GM12878 (cell line): ENCODE measurements around the gene CTIF. TPM values are rescaled to one million over a fixed set of nuclear protein-coding genes. Genes with fewer than 3 reads are reported as not detected.

Source experiments
- EED ChIP-seq: sonication (generic); IDR thresholded peaks from 2 replicates; pipeline ENCODE4 v1.6.1; 2016; ENCODE audit warnings: antibody characterized with exemption, low read depth
- HCFC1 ChIP-seq: fragments of 150-350 bp; IDR thresholded peaks from 2 replicates; pipeline ENCODE4 v1.6.1; 2014; ENCODE audit warnings: low read length
- IKZF2 ChIP-seq, 2 experiments: fragments of 450-650 bp; IDR thresholded peaks; 2 replicates each; pipeline ENCODE4 v1.6.1; 2017; ENCODE audit warnings: mild to moderate bottlenecking in 2 of 2, moderate library complexity in 2 of 2
- MTA2 ChIP-seq: fragments of 450-650 bp; IDR thresholded peaks from 2 replicates; pipeline ENCODE4 v1.6.1; 2016; ENCODE audit warnings: low read depth, mild to moderate bottlenecking, moderate library complexity
- NR2C1 ChIP-seq: fragments of 450-650 bp; IDR thresholded peaks from 2 replicates; pipeline ENCODE4 v1.6.1; 2017; ENCODE audit warnings: antibody characterized with exemption, mild to moderate bottlenecking, moderate library complexity
- NR2F1 ChIP-seq: fragments of 450-650 bp; conservative IDR thresholded peaks from 2 replicates; pipeline ENCODE4 v1.6.1; 2017; ENCODE audit warnings: mild to moderate bottlenecking
- SPI1 ChIP-seq: IDR thresholded peaks from 2 replicates; pipeline ENCODE4 v1.6.1; 2011; ENCODE audit warnings: low read depth, mild to moderate bottlenecking, low read length, moderate library complexity, borderline replicate concordance; ENCODE audit not compliant: insufficient read depth
- SUZ12 ChIP-seq: fragments of 200-600 bp; sonication (generic); IDR thresholded peaks from one replicate; pipeline ENCODE4 v1.6.1; 2018; ENCODE audit warnings: antibody characterized with exemption, mild to moderate bottlenecking; ENCODE audit not compliant: unreplicated experiment
- ZNF207 ChIP-seq: fragments of 450-650 bp; IDR thresholded peaks from 2 replicates; pipeline ENCODE4 v1.6.1; 2014; ENCODE audit warnings: antibody characterized with exemption, mild to moderate bottlenecking, borderline replicate concordance
- polyA plus RNA-seq, 11 experiments: library from polyadenylated mRNA; depleted of rRNA in 4 of 11; unstranded in 6 of 11; stranded (reverse) in 5 of 11; fragments of >200 nt; fragmentation: Nextera tagmentation in 4 of 11; fragmentation: Illumina TruSeq in 1 of 11; extraction: Ambion mirVana in 4 of 11; extraction: Trizol in 1 of 11; gene quantifications; 1 replicate in 1 of 11; 2 replicates in 10 of 11; pipeline versions ENCODE4 v1.2.1 to v1.2.3, GENCODE V29; 2011 to 2016; ENCODE audit warnings: inconsistent platforms in 2 of 11, missing spikeins in 2 of 11, low read depth in 1 of 11
- total RNA-seq, 4 experiments: library from RNA; depleted of rRNA in 3 of 4; stranded (reverse); fragments of >200 nt in 3 of 4; fragmentation: Illumina TruSeq in 1 of 4; extraction: Trizol in 1 of 4; gene quantifications; 2 replicates each; pipeline versions ENCODE4 v1.2.1 to v1.2.3, GENCODE V29; 2013 to 2021
- TF ChIP-seq, protein P1 (sequence below): fragments of 450-650 bp; IDR thresholded peaks from 2 replicates; pipeline ENCODE4 v1.6.1; 2017; ENCODE audit warnings: mild to moderate bottlenecking, moderate library complexity
- TF ChIP-seq, protein P2 (sequence below): fragments of 450-650 bp; IDR thresholded peaks from 2 replicates; pipeline ENCODE4 v1.6.1; 2014; ENCODE audit warnings: mild to moderate bottlenecking
- TF ChIP-seq, protein P3 (sequence below): fragments of 450-650 bp; IDR thresholded peaks from 2 replicates; pipeline ENCODE4 v1.6.1; 2017; ENCODE audit warnings: low read depth, mild to moderate bottlenecking, moderate library complexity

The CTIF gene
- total and polyA plus RNA-seq, 10 of the 15 experiments (the other 5 are each of a cell fraction or from before 2014, with no cell fraction given): 0.06 to 11.6 (median 2.5) TPM

DNA sequence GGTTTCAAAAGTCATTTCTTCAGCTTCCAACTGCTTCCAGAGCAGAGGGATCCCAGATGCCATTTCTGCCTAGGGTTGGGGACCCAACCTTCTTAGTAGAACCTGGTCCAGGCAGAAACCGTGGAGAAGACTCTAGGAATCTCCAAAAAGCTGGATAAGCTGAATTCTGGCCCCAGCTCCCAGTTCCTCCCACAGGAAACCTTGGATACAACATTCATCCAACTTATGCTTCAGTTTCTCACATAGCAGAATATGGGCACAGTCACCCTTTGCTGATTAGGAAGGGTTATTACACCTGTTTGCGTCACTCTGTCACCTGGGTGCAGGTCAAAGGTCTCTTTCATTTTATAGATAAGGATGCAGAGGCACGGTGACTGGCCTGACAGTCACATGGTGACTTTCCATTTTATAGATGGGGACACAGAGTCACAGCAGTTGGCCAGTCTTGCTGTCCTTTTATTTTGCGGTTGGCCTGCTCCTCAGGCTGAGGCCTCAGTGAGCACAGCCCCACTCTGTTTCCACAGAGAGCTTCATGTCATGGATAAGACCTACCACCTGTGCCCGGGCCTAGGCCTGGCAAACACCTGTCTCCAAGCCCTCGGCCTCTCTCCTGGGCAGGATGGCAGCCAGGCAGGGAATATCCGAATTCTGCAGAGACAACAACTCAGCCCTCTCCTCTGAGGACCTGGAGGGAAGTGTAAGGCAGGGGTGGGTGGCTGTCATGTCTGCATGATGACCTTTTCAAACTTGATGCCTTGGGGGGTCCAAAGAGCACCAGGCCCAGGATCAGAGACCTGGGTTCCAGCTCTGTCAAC, 263.1 kb downstream of the CTIF start (continued):
- TF ChIP-seq, protein P1, sequence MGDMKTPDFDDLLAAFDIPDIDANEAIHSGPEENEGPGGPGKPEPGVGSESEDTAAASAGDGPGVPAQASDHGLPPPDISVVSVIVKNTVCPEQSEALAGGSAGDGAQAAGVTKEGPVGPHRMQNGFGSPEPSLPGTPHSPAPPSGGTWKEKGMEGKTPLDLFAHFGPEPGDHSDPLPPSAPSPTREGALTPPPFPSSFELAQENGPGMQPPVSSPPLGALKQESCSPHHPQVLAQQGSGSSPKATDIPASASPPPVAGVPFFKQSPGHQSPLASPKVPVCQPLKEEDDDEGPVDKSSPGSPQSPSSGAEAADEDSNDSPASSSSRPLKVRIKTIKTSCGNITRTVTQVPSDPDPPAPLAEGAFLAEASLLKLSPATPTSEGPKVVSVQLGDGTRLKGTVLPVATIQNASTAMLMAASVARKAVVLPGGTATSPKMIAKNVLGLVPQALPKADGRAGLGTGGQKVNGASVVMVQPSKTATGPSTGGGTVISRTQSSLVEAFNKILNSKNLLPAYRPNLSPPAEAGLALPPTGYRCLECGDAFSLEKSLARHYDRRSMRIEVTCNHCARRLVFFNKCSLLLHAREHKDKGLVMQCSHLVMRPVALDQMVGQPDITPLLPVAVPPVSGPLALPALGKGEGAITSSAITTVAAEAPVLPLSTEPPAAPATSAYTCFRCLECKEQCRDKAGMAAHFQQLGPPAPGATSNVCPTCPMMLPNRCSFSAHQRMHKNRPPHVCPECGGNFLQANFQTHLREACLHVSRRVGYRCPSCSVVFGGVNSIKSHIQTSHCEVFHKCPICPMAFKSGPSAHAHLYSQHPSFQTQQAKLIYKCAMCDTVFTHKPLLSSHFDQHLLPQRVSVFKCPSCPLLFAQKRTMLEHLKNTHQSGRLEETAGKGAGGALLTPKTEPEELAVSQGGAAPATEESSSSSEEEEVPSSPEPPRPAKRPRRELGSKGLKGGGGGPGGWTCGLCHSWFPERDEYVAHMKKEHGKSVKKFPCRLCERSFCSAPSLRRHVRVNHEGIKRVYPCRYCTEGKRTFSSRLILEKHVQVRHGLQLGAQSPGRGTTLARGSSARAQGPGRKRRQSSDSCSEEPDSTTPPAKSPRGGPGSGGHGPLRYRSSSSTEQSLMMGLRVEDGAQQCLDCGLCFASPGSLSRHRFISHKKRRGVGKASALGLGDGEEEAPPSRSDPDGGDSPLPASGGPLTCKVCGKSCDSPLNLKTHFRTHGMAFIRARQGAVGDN: peak; percentile 85
- peak; percentile 76 for TF ChIP-seq MTA2
- TF ChIP-seq IKZF2 (IDR thresholded peaks at IDR 0.05): peak in 1 of 2 experiments; percentile 85; a peak in 2 of 4 replicates
- TF ChIP-seq, protein P2, sequence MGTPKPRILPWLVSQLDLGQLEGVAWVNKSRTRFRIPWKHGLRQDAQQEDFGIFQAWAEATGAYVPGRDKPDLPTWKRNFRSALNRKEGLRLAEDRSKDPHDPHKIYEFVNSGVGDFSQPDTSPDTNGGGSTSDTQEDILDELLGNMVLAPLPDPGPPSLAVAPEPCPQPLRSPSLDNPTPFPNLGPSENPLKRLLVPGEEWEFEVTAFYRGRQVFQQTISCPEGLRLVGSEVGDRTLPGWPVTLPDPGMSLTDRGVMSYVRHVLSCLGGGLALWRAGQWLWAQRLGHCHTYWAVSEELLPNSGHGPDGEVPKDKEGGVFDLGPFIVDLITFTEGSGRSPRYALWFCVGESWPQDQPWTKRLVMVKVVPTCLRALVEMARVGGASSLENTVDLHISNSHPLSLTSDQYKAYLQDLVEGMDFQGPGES: no peak
- peak; percentile 82 for TF ChIP-seq NR2F1
- no peak for TF ChIP-seq SUZ12
- no peak for TF ChIP-seq HCFC1
- peak; percentile 85 for TF ChIP-seq NR2C1
- TF ChIP-seq SPI1: peak; percentile 36; the same call in 1 of the 2 replicates
- TF ChIP-seq ZNF207: peak; percentile 16; the same call in 1 of the 2 replicates
- TF ChIP-seq, protein P3, sequence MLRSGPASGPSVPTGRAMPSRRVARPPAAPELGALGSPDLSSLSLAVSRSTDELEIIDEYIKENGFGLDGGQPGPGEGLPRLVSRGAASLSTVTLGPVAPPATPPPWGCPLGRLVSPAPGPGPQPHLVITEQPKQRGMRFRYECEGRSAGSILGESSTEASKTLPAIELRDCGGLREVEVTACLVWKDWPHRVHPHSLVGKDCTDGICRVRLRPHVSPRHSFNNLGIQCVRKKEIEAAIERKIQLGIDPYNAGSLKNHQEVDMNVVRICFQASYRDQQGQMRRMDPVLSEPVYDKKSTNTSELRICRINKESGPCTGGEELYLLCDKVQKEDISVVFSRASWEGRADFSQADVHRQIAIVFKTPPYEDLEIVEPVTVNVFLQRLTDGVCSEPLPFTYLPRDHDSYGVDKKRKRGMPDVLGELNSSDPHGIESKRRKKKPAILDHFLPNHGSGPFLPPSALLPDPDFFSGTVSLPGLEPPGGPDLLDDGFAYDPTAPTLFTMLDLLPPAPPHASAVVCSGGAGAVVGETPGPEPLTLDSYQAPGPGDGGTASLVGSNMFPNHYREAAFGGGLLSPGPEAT: peak; percentile 48
- TF ChIP-seq EED: peak; percentile 78; the same call in 1 of the 2 replicates
